Muscle of arm (tissue), 12 donors: Measurements from ENCODE around the gene CTDSPL. TPM values are rescaled to one million over a fixed set of nuclear protein-coding genes. Genes with fewer than 3 reads are reported as not detected.

ENCODE experiments used
- DNase-seq: peaks from one replicate; pipeline ENCODE4 v3.0.0-alpha.2; 2013
- polyA plus RNA-seq, 12 donors: library from polyadenylated mRNA; unstranded; fragments of 120-200 nt; gene quantifications; one replicate each; pipeline ENCODE4 v1.2.1, GENCODE V29; 2013; ENCODE audit not compliant: insufficient read length in 12 of 12

The CTDSPL gene
- polyA plus RNA-seq, 12 donors: 31.9 to 46.5 (median 39.4) TPM; not detected in 1

GRCh38 chr3:37910671-37911400 is 49.2 kb downstream of the CTDSPL start:
- no peak for DNase-seq

- no peak for DNase-seq
Measured at GRCh38 chr3:37912052-37912733, 50.5 kb downstream of the CTDSPL start.

GRCh38 chr3:37913522-37913921 is 51.8 kb downstream of the CTDSPL start:
- no peak for DNase-seq

GRCh38 chr3:37916685-37917084 is 55.0 kb downstream of the CTDSPL start:
- no peak for DNase-seq

- no peak for DNase-seq
Measured at GRCh38 chr3:37918627-37919026, 56.9 kb downstream of the CTDSPL start.

- no peak for DNase-seq
Measured at GRCh38 chr3:37920156-37920699, 58.5 kb downstream of the CTDSPL start.

- no peak for DNase-seq
Measured at GRCh38 chr3:37921025-37921424, 59.3 kb downstream of the CTDSPL start.

- DNase-seq: no peak
Measured at GRCh38 chr3:37922721-37923568, 61.3 kb downstream of the CTDSPL start.

GRCh38 chr3:37923569-37924040 is 61.9 kb downstream of the CTDSPL start:
- DNase-seq: no peak

GRCh38 chr3:37924453-37924852 is 62.8 kb downstream of the CTDSPL start:
- no peak for DNase-seq

GRCh38 chr3:37925157-37925556 is 63.5 kb downstream of the CTDSPL start:
- DNase-seq: no peak

- DNase-seq: no peak
Measured at GRCh38 chr3:37926611-37927010, 64.9 kb downstream of the CTDSPL start.

- no peak for DNase-seq
Measured at GRCh38 chr3:37930495-37930894, 68.8 kb downstream of the CTDSPL start.

- no peak for DNase-seq
Measured at GRCh38 chr3:37932505-37932904, 70.8 kb downstream of the CTDSPL start.

GRCh38 chr3:37934631-37935289 is 73.1 kb downstream of the CTDSPL start:
- no peak for DNase-seq

GRCh38 chr3:37935290-37935668 is 73.6 kb downstream of the CTDSPL start:
- no peak for DNase-seq

- DNase-seq: no peak
Measured at GRCh38 chr3:37935756-37936666, 74.3 kb downstream of the CTDSPL start.

GRCh38 chr3:37937156-37937555 is 75.5 kb downstream of the CTDSPL start:
- no peak for DNase-seq

GRCh38 chr3:37938011-37938410 is 76.3 kb downstream of the CTDSPL start:
- DNase-seq: no peak

- no peak for DNase-seq
Measured at GRCh38 chr3:37940242-37940908, 78.7 kb downstream of the CTDSPL start.
